ENCODE measurements around the gene DNAAF2. TPM values are rescaled to one million over a fixed set of nuclear protein-coding genes. Genes with fewer than 3 reads are reported as not detected.

DNAAF2 gene
- total RNA-seq, 2 donors from 2014 or later = 18.5 to 19.7 TPM

- peaks cover 7% of the 10 kb centered on the region for H3K27me3 Mint-ChIP-seq (ENCODE audit: insufficient read depth)
- peak within 1 kb of the TSS; percentile 97 for H3K27ac Mint-ChIP-seq
- no peaks in the 10 kb centered on the region for H3K9me3 Mint-ChIP-seq
- H3K4me3 Mint-ChIP-seq = peak within 1 kb of the TSS; percentile 89
- H3K36me3 ChIP-seq (ENCODE audit: control insufficient read depth, insufficient read depth, low read length) = peaks cover 6% of the 10 kb centered on the region
- peak within 1 kb of the TSS; percentile 87 for H3K9ac ChIP-seq (ENCODE audit: extremely low read depth, low read length, poor library complexity, severe bottlenecking)
- peaks cover 9% of the 10 kb centered on the region for H3K4me1 Mint-ChIP-seq
- peak within 1 kb of the TSS; percentile 92 for H3K27ac ChIP-seq (ENCODE audit: low read depth, low read length)
- H3K9me3 ChIP-seq (ENCODE audit: control insufficient read depth, low read length) = no peaks in the 10 kb centered on the region
- no peaks in the 10 kb centered on the region for H3K27me3 ChIP-seq (ENCODE audit: control insufficient read depth, insufficient read depth, low read length, poor library complexity, severe bottlenecking)
- peak; percentile 95 for DNase-seq
- 0% methylated on average over 58 to 77 of the region's 77 CpGs for WGBS, 2 experiments (ENCODE audit: insufficient coverage in 1 of 2, insufficient read length in 1 of 2)
- H3K36me3 Mint-ChIP-seq (ENCODE audit: low read depth) = peaks cover 7% of the 10 kb centered on the region
- H3K4me1 ChIP-seq (ENCODE audit: control insufficient read depth, insufficient read depth, low read length) = no peaks in the 10 kb centered on the region
- H3K4me3 ChIP-seq (ENCODE audit: low read length) = peak within 1 kb of the TSS; percentile 96
- TF ChIP-seq CTCF (conservative IDR thresholded peaks at IDR 0.05) = no peak
These were observed 36.4 kb downstream of the DNAAF2 start, which contains the start of gene LRR1 for GRCh38 chr14:49598485-49599300. Gene LRR1, plus strand, starts transcription at chr14:49598940. Its CDS starts 81 bp downstream, at chr14:49599021.

GRCh38 chr14:49598189-49598484, 36.9 kb downstream of the DNAAF2 start:
- no peaks in the 10 kb centered on the region for H3K9me3 ChIP-seq (ENCODE audit: control insufficient read depth, low read length)
- DNase-seq = no peak
- peak overlapping the region; percentile 96 for H3K4me3 ChIP-seq (ENCODE audit: low read length)
- TF ChIP-seq CTCF (conservative IDR thresholded peaks at IDR 0.05) = no peak
- peak overlapping the region; percentile 97 for H3K27ac Mint-ChIP-seq
- WGBS, 2 experiments (ENCODE audit: insufficient coverage in 1 of 2, insufficient read length in 1 of 2) = 1 to 4% methylated on average over 8 to 15 of the region's 15 CpGs
- peaks cover 6% of the 10 kb centered on the region for H3K36me3 ChIP-seq (ENCODE audit: control insufficient read depth, insufficient read depth, low read length)
- H3K27me3 Mint-ChIP-seq (ENCODE audit: insufficient read depth) = peaks cover 7% of the 10 kb centered on the region
- peak overlapping the region; percentile 87 for H3K9ac ChIP-seq (ENCODE audit: extremely low read depth, low read length, poor library complexity, severe bottlenecking)
- peak overlapping the region; percentile 92 for H3K27ac ChIP-seq (ENCODE audit: low read depth, low read length)
- no peaks in the 10 kb centered on the region for H3K27me3 ChIP-seq (ENCODE audit: control insufficient read depth, insufficient read depth, low read length, poor library complexity, severe bottlenecking)
- H3K4me3 Mint-ChIP-seq = peak overlapping the region; percentile 89
- H3K9me3 Mint-ChIP-seq = no peaks in the 10 kb centered on the region
- peaks cover 9% of the 10 kb centered on the region for H3K4me1 Mint-ChIP-seq
- no peaks in the 10 kb centered on the region for H3K4me1 ChIP-seq (ENCODE audit: control insufficient read depth, insufficient read depth, low read length)
- H3K36me3 Mint-ChIP-seq (ENCODE audit: low read depth) = peaks cover 6% of the 10 kb centered on the region

- H3K9ac ChIP-seq (ENCODE audit: extremely low read depth, low read length, poor library complexity, severe bottlenecking) = no peak overlapping the region
- Mint-ChIP-seq H3K4me1 (peaks cover 5% of the 10 kb centered on the region), H3K9me3 (no peaks in the 10 kb centered on the region), H3K27me3 (ENCODE audit: insufficient read depth) (peaks cover 7% of the 10 kb centered on the region), H3K36me3 (ENCODE audit: low read depth) (no peaks in the 10 kb centered on the region), H3K27ac (no peak overlapping the region), H3K4me3 (no peak overlapping the region)
- no peak overlapping the region for H3K4me3 ChIP-seq (ENCODE audit: low read length)
- no peak overlapping the region for H3K27ac ChIP-seq (ENCODE audit: low read depth, low read length)
- DNase-seq = no peak
- 85 to 100% methylated on average over 3 to 4 of the region's 4 CpGs for WGBS, 2 experiments (ENCODE audit: insufficient coverage in 1 of 2, insufficient read length in 1 of 2)
- no peaks in the 10 kb centered on the region for H3K27me3 ChIP-seq (ENCODE audit: control insufficient read depth, insufficient read depth, low read length, poor library complexity, severe bottlenecking)
- H3K4me1 ChIP-seq (ENCODE audit: control insufficient read depth, insufficient read depth, low read length) = no peaks in the 10 kb centered on the region
- H3K36me3 ChIP-seq (ENCODE audit: control insufficient read depth, insufficient read depth, low read length) = no peaks in the 10 kb centered on the region
- TF ChIP-seq CTCF (conservative IDR thresholded peaks at IDR 0.05) = no peak
- H3K9me3 ChIP-seq (ENCODE audit: control insufficient read depth, low read length) = no peaks in the 10 kb centered on the region
These were observed 40.5 kb downstream of the DNAAF2 start for GRCh38 chr14:49594347-49595091.

Data from endodermal cell (in vitro differentiated cells).